Right ventricle myocardium superior (tissue), 1 donor: ENCODE results near the gene DENND4B. TPM values are rescaled to one million over a fixed set of nuclear protein-coding genes. Genes with fewer than 3 reads are reported as not detected.

Source experiments
- ATAC-seq: fragments of 200-7000 bp; cut with Tn5 transposase; one replicate; pipeline ENCODE4 v1.9.1; 2020; ENCODE audit warnings: mild to moderate bottlenecking; ENCODE audit not compliant: poor library complexity
- DNase-seq: peaks from one replicate; pipeline ENCODE4 v3.0.0-alpha.2; 2020
- intact Hi-C: fragments of 100-400 bp; cut with DNase I; formaldehyde crosslinking; loops from one replicate; pipeline ENCODE4 v1.11.2; 2022
- total RNA-seq: library from RNA; stranded (reverse); fragmentation: NEBNext Ultra II Directional; extraction: Animal tissue kit (Norgen Biotek cat#: 25700); gene quantifications from one replicate; pipeline ENCODE4 v1.2.1, GENCODE V29; 2021
- donor health status: DM: no; HTN: yes; CAD: no; lungs with severe emphysema.

DENND4B gene
- total RNA-seq, 1 donor from 2014 or later: 45.5 TPM

DNA sequence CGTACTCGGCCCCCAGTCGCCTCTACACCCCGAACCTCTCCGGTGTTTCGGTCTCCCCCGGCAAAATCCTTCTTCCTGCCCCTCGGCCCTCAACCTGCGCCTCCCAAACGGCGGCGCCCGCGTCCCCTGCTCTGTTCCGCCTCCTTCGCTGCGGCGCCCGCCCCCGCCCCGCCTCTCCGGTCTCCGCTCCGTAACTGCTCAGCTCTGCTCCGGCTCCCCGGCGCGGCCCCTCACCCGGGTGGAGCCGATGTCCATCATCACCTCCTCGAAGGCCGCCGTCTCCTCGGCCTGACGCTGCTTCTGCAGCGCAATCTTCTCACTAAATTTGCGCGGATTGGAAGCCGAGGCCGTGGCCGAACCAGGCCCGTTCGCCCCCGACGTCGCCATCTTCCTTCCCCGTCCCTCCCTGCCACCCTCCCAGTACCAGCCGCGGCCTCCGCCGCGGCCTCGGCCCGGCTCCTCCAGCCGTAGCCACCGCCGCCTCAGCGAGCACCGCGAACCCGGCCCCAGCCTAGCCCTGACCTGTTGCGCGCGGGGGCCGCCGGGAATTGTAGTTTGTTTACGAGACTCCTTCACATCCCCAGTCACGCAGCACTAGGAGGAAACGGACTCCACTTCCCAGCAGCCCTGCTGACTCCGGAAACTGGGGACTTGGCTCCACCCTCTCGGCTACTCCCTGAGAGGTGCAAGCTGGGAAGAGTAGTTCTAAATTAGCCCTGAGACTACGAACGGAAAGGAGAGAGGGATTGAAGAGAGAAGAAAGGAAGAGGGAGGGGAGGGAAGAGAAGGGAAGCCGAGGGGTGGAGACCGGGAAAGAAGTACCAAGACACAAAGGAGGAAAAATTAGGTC lies 11.8 kb upstream of the DENND4B start, which contains the start of gene CRTC2:
Gene CRTC2, minus strand, starts transcription at position 502 of the 850 bp plus-strand sequence. Its CDS starts 115 bp downstream, at position 387.
- DNase-seq (peak; percentile 100), ATAC-seq (peak; percentile 90)
- intact Hi-C loops: no loop called here

DNA sequence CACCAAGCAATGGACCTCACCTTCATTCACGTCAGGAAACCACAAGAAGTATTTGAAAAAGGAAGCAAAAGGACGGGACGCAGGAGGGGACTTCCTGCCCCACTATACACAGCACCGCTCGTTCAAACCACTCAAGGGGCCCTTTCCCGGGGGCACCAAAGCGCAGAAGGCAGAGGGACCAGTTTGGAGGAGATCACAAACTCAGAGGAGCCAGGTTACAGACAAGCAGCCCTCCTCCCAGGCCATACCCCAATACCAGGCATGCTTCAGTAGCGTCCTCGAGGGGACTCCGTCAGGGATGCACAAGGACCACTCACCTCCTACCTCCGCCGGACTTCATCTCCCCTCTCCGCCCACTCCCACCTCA lies 11.2 kb upstream of the DENND4B start:
- intact Hi-C loops: no loop called here
- ATAC-seq (peak; percentile 0), DNase-seq (no peak)

DNA sequence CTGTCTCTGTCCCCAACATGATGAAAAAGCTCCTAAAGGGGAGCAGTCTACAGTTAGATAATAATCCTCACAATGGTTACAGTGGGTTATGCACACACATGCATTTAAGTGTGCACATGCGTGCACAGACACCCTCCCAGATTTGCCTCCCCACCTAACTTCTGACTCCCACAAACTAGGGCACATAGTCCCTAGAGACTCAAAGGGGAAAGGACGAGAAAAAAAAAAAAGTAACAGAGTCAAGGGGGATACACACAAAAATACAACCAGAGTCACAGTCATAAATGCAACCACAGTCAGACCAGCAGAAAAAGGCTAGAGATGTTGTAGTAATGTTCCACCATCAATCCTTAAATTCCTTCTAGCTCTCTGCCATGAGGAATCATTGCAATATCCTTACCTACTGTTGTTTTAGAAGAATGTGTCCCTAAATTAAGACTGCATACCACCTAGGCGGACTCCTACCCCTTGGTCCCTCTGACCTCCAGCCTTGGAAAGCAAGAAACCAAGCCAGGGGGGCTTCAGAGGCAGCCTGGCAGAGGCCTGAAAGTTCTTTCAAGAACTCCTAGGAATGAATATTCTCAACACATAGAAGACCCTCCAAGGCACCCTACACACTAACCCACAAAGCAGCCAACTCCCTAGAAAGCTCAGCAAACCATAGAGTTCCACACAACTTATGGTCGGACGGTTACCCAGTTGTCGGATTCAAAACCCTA lies 10.6 kb upstream of the DENND4B start:
- DNase-seq: no peak
- ATAC-seq: no peak
- intact Hi-C loops: no loop called here

DNA sequence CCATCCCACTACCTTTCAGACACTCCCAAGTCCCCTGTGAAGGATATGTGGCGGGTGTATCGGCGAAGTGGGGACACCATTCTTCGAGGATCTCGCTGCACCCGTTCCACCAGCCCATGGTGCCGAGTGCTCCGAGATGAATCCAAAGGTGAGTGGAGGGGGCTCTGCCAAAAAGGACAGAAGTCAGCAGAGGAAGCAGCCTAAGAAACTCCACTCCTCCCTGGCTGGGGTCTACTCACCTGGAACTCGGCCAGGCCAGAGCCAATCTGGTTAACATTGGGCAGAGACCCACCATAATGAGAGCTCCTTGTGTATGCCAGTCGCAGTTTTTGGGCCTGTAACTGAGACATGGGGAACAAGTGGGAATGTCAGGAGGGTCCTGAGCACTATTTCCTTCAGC lies 8.3 kb upstream of the DENND4B start:
- DNase-seq: no peak
- ATAC-seq: no peak
- intact Hi-C loops: no loop called here

DNA sequence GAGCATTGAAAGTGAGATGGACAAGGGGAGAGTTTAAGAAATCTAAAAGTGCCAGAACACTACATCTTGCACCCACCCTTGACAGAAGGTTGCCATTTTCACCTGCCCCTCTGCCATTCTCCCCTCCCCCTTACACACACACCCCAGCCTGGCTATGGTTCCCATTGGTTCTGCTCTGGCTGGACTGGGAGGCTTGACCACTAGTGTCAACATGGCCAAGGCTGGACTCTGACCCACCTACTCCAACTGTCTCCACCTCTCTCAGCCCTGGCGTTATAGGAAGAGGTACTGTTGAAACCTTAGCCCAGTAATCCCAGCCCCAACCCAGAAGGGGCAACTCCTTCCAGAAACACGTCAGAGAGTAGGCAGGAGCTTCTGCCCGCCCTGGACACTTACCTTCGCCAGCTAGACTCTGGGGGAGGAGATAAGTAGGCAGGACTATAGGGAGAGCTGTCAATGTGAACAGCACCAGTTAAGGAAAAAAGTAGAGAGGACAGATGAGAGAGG lies 7.4 kb upstream of the DENND4B start:
- ATAC-seq: no peak
- intact Hi-C loops: no loop called here
- DNase-seq: no peak

DNA sequence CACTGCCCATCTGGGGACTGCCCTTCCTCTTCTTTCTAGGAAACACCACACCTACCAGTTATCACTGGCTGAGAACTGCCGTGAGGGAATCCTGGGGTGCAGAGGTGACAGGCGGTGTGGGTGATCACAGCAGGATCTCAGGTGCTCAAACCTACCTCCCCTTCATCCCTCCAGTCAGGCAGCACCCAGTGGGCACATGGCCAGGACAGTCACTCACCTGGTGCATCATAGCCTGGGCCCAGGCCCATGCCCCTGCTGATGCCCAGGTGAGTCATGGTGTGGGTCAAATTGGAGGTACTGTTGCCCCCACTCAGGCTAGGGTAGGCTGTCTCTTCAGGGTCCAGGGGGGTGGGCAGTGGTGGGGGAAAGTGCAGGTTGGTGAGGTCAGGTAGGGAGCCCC lies 5.3 kb upstream of the DENND4B start:
- intact Hi-C loops: no loop called here
- no peak for DNase-seq
- no peak for ATAC-seq

DNA sequence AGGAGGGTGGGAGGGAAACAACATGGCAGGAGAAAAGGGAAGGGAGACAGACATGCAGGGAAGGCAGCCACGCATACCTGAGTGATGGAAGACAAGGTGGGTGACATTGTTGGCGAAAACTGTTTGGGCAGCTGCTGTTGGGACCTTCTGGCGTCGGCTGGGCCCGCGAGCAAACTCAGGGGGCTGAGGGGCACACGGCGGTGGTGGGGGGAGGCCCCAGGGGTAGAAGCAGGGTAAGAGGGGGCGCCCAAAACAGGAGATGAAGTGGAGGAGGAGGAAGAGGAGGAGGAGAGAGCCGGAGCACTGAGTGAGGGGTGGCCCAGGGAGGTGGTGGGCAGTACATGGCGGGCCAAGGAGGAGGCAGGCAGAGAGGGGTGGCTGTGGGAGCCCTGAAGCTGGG lies 4.7 kb upstream of the DENND4B start:
- DNase-seq (peak; percentile 15), ATAC-seq (no peak)
- intact Hi-C loops: no loop called here

DNA sequence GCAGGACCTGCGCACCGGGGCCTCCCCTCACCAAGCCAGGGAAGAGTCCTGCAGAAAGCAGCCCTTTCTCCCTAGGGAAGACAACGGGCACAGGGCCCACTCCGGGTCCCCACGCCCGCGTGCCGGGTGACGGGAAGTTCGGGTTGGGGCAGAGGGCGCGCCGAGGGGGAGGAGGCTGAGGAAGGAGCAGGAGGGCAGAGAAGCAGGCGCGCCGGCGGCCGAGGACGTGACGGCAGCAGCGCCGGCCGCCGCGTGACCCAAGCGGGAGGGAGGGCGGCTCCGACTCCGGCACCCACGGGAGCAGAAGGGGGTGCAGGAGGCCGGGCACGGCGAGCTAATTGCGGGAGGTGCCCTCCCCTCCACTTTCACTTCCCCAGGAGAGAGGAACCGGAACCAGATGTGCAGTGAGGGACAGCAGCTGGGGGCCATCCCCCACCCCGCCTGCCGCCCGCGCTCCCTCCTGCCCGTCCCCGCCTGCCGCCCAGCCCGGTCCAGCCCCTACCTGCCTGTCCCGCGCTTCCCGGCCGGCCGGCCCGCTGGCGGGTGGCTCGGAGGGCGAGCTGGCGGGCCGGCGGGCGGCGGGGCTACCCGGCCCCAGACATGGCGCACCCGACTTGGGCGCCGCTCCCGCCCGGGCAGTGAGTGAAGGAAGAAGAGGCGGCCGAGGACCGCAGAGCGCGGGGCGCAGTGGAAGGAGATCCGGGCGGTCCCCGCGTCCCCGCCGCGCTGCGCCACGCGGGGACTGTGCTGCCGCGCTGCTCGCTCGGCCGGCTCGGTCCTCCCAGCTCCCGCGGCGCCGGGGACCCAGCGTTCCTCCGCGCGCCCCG lies 510 bp downstream of the DENND4B start:
- ATAC-seq (peak; percentile 87), DNase-seq (peak; percentile 94)
- intact Hi-C loops: loop anchor here (5.0 kb wide), 1 partner anchor 149 kb away; no protein-coding TSS in a partner anchor

DNA sequence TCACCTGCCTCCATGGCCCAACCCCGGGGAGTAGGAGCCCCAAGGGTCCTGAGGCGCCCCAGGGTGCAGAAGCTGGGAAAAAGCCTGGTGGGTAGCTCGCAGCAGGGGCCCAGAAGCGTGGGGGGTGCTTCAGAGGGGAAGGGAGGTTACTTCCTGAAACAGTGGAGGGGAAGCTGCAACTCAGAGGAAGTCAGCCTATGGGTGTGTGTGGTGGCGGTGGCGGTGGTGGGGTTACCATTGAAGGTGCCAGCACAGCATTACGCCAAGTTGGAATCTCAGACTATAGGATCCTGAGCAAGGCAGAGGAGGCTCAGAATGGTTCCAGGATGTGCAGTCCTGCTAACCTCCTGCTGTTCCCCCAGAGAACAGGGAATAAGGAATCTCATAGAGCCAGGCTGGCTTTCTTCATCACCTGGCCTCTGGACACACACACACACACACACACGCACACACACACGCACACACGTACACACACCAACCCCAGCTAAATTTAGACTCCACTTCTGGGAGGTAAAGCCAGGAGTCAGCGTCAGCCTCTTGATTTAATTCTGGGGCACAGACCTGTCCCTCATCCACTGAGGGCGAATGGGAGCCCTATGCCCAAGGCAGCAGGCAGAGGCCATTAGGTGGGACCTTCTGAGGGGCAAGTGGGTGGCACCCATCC lies 1.3 kb downstream of the DENND4B start:
- ATAC-seq (peak; percentile 58), DNase-seq (peak; percentile 81)
- intact Hi-C loops: loop anchor here (5.0 kb wide), 1 partner anchor 148 kb away; no protein-coding TSS in a partner anchor

DNA sequence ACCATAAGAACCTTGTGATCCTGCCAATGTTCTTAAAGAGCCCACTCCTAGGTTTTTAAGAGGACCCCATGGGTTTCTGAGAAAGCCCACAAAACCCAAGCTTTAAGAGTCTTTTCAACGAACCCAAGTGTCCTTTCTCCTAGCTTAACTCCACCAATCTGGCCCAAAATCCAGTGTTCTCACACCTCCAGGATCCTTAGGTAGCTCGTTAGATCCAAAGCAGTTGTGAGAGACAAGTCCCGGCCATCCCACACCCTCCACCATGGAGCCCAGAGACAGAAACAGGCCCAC lies 1.7 kb downstream of the DENND4B start:
- DNase-seq: no peak
- intact Hi-C loops: loop anchor here (5.0 kb wide), 1 partner anchor 147 kb away; no protein-coding TSS in a partner anchor
- no peak for ATAC-seq

DNA sequence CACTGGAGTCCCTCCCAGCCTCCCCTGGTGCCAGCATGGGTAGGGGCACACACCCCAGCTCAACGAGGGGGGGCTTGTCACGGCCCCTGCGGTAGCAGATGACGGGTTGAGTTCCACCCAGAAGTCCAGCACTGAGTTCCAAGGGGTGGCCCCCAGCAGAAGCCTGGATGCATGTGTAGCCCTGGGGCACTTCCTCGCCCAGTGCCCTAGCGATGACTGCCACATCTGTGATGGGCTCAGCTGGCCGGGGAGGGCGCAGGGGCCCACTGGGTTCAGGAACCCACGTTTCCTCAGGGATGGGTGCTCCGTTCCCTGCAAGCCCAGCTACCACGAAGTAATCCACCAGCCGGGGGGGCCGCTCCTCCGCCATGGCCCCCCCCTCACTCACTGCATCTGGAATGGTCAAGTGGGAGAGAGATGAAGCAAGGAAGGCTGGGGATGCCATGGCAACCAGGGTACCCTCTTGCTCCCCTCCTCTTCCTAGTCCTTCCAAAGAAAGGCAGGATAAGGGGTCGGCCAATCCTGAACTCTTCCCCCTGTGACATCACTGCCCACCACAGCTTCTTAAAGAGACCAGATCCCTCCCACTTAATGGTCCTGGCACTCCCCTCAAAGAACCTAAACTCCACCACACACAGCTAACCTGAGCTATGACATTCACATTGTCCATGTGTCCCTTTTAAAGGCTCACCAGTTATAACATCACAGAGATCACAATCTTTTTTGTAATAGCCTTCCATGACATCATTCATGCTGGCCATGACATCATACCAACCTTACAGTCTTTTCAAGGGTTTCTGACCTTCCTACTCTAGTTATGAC lies 2.3 kb downstream of the DENND4B start:
- intact Hi-C loops: no loop called here
- ATAC-seq (no peak), DNase-seq (no peak)

DNA sequence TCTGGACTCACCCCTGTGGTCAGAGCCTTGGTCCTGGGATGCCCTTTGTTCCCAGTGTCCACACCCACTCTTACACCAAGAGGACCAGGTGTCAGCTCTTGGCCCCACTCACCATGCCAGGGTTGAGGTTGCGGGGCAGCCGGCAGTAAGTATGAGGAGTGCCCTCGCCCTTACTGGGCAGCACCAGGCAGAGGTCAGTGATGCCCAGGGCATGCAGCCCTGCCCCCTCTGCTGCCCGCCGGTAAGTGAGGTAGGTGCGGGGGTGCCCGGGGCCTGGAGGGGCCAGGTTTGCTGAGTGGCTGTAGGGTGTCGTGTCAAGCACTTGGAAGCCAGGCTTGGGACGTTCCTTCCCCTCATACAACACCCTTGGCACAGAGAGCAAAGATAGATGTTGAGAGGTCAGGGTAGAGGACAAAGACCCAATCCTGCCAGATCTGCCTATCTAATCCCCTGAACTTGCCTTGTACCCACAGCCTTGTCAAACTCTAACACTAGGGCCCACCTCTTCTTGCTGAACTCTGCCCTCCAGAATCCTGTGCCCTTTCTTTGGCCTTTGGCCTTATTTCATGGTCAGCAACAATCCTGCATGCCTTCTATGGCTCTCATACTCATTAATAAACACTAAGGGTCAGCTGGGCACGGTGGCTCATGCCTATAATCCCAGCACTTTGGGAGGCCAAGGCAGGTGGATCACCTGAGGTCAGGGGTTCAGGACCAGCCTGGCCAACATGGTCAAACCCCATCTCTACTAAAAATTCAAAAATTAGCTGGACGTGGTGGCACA lies 3.6 kb downstream of the DENND4B start:
- DNase-seq (no peak), ATAC-seq (no peak)
- intact Hi-C loops: no loop called here

DNA sequence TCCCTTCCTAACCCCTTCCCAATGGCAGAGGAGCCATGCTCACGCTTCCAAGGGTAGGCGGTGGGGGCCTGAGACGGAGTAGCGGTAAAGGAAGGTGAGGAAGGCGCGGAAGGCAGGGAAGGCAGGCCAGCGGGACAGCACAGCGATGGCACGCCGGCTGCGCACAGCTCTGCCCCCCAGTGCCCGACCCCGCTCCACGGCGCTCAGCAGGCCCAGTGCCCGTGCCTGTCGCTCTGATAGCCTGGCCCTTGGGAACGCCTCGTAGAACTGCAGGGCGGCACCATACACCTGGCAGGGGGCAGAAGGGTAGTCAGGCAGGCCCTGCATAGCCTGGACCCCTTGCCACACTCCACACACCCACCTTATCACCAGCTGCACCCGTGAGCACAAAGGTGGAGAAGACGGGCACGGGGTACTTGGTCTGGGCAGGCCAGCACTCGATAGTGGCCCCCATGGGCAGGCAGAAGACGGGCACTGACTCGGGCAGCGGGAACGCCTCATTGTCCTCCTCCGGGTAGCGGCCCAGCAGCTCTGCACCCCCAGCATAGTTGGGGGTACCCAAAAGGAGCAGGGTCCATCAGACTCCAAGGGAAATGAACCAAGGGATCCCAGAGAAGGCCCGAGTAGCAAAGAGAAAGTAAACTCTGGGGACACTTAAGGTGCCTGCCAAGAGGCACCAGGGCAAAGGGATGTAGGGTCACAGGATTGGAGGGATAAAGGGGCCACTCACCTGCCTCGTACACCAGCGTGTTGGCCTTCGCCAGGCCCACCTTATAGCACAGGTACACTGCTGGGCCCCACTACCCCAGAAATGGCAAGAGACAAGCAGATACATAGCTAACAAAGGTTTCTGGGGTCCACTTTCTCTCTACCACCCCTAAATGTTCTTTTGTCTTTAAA lies 4.4 kb downstream of the DENND4B start:
- DNase-seq: no peak
- intact Hi-C loops: no loop called here
- ATAC-seq: no peak

DNA sequence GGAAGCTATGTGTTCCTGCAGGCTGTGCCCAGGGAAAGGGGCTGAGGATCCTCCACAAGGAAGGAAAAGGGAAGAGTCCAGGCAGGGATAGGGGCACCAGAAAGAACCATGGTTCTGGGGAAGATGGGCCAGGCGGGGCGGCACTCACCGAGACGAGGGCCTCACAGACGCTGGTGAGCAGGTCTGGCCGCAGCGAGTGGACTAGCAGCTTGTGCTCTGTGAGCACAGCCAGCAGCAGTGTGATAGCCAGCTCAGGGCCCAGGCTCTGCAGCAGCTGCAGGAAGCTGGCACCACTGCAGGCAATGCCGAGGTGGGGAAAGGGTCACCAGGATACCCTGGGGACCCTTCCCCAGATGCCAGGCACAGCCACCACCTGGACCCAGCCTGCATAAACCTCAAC lies 5.8 kb downstream of the DENND4B start:
- intact Hi-C loops: no loop called here
- ATAC-seq (no peak), DNase-seq (no peak)

DNA sequence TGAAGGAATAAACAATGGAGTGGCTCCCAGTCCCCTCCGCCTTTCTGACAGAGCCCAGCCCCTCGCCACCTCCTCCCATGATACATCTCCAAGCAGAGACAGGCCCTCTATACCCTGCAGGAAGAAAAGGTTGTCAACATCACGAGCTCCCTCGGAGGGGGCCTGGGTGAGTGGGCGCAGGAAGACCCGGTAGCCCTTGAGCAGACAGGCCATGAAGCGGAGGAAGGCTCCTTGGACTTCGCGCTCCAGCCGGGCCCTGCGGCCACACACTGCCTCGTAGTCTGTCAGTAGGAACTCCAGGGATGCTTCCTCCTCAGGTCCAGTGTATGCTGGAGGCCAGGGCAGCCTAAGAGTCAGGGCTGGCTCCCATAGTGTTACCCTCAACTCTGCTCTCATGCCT lies 7.0 kb downstream of the DENND4B start:
- intact Hi-C loops: no loop called here
- ATAC-seq: no peak
- DNase-seq: no peak

DNA sequence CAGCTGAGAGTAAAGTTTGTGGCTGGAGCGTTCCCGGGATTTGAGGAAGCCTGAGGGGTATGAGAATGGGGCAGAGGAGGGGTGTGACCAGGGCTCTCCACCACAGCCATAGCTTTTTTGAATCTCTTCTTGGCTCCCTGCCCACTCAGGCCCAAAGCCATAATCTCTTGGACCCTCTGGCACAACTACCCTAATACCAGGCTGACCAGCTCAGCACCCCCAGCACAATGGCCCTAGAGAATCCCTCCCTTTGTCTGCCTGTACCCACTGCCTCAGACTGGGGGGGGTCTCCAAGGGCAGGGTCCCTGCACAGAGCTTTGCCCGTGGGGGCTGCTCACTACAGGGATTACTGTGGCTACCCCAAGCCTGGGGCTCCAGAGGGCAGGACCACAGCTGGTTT lies 7.5 kb downstream of the DENND4B start:
- ATAC-seq (no peak), DNase-seq (no peak)
- intact Hi-C loops: no loop called here
